ENCODE data around the gene COL4A2.
"Not testable (repeated sequence)": the region's sequence is repeated elsewhere in the genome, so short reads cannot be mapped to it uniquely, and the experiment has no call there.

COL4A2 gene

DNA sequence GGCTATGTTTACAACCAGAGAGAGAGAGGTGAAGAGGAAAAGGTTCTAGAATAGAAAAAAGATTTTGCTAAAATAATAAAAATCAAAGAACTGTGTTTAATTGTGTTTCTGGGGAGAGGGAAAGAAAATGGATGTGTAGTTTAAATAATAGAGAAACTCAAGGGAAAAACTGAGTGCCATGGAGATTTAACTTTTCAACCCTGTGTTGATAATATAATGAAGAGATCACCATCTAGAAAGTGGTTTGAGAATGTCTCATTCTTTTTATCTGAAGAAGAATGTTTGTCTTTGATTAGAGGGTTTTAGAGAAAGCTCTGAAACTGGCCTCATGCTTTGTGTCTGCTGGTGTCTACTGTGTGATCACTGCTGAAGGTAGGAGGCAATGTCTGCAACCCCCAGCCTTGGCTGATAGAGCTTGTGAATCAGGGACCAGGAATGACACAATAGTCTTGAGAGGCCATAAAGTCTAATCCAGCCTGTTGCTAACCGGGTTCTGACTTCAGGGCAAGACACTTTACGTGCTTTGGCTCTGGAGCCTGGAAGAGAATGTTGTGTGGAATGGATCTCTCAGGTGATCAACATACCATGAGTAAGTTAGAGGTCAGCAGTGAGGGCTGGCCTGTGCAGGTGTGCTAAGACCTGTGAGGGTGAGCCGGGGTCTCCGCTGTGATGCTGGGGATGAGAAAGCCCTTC lies 5.4 kb downstream of the COL4A2 start:
- H3K4me2 ChIP-seq (ENCODE audit: low read depth, low read length), result no peak overlapping the region
- no peak overlapping the region for H3K4me3 ChIP-seq (ENCODE audit: low read length)
- no peak overlapping the region for H3K9ac ChIP-seq (ENCODE audit: low read length)
- H3K9me3 ChIP-seq (replicated peaks; ENCODE audit: insufficient read depth, low read length), result no peaks in the 10 kb centered on the region
- H4K20me1 ChIP-seq (ENCODE audit: insufficient read depth, low read length), result no peaks in the 10 kb centered on the region
- no peak overlapping the region for H2AFZ ChIP-seq (ENCODE audit: low read length)
- no peaks in the 10 kb centered on the region for H3K4me1 ChIP-seq (ENCODE audit: low read length)
- H3K27ac ChIP-seq (ENCODE audit: low read length), result no peak overlapping the region
- no peak for DNase-seq
- no peaks in the 10 kb centered on the region for H3K27me3 ChIP-seq (replicated peaks; ENCODE audit: insufficient read depth, low read length)
- H3F3A ChIP-seq (ENCODE audit: insufficient read depth, low read length), result no peaks in the 10 kb centered on the region
- no peaks in the 10 kb centered on the region for H3K79me2 ChIP-seq (ENCODE audit: low read length)
- no peaks in the 10 kb centered on the region for H3K36me3 ChIP-seq (replicated peaks; ENCODE audit: insufficient read depth, low read length)
- no peaks in the 10 kb centered on the region for H3K9me2 ChIP-seq (replicated peaks; ENCODE audit: insufficient read depth, low read length)
- TF ChIP-seq, protein P1, sequence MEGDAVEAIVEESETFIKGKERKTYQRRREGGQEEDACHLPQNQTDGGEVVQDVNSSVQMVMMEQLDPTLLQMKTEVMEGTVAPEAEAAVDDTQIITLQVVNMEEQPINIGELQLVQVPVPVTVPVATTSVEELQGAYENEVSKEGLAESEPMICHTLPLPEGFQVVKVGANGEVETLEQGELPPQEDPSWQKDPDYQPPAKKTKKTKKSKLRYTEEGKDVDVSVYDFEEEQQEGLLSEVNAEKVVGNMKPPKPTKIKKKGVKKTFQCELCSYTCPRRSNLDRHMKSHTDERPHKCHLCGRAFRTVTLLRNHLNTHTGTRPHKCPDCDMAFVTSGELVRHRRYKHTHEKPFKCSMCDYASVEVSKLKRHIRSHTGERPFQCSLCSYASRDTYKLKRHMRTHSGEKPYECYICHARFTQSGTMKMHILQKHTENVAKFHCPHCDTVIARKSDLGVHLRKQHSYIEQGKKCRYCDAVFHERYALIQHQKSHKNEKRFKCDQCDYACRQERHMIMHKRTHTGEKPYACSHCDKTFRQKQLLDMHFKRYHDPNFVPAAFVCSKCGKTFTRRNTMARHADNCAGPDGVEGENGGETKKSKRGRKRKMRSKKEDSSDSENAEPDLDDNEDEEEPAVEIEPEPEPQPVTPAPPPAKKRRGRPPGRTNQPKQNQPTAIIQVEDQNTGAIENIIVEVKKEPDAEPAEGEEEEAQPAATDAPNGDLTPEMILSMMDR (IDR thresholded peaks at IDR 0.05; ENCODE audit: low read length), result no peak
- TF ChIP-seq EZH2 (optimal IDR thresholded peaks at IDR 0.05; ENCODE audit: low read depth, low read length) (no peak), EZH2phosphoT487 (IDR thresholded peaks at IDR 0.05; ENCODE audit: low read length) (no peak)

DNA sequence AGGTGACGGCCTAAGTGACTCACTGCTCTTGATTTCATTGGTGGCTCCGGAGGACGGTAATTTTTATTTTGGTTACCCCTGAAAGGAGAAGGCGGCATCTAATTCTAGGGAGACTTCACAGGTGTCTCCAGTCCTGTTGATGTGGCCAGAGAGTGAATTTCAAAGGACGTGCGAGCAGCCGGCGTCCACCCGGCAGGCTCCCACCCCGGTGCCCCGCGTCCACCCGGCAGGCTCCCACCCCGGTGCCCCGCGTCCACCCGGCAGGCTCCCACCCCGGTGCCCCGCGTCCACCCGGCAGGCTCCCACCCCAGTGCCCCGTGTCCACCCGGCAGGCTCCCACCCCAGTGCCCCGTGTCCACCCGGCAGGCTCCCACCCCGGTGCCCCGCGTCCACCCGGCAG lies 6.2 kb downstream of the COL4A2 start:
- not testable (repeated sequence) for H3K4me2 ChIP-seq (ENCODE audit: low read depth, low read length)

DNA sequence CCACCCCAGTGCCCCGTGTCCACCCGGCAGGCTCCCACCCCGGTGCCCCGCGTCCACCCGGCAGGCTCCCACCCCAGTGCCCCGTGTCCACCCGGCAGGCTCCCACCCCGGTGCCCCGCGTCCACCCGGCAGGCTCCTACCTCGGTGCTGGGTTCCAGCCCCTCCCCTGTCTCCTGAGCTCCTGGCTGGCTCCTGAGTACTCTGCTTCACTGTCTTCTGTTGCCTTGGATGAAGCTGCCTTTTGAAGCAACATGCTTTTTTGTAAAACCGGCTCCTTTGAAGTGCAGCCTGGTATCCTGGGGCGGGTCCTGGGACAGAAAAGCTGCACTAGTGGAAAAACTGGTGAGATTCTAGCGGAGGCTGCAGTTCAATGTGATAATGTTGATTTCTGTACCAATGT lies 6.6 kb downstream of the COL4A2 start:
- not testable (repeated sequence) for H3F3A ChIP-seq (ENCODE audit: insufficient read depth, low read length); H3K79me2 ChIP-seq (ENCODE audit: low read length); H3K36me3 ChIP-seq (replicated peaks; ENCODE audit: insufficient read depth, low read length); H3K27me3 ChIP-seq (replicated peaks; ENCODE audit: insufficient read depth, low read length); H3K9me2 ChIP-seq (replicated peaks; ENCODE audit: insufficient read depth, low read length); H3K4me3 ChIP-seq (ENCODE audit: low read length); H3K4me1 ChIP-seq (ENCODE audit: low read length); DNase-seq; H4K20me1 ChIP-seq (ENCODE audit: insufficient read depth, low read length); H2AFZ ChIP-seq (ENCODE audit: low read length); H3K9ac ChIP-seq (ENCODE audit: low read length); H3K9me3 ChIP-seq (replicated peaks; ENCODE audit: insufficient read depth, low read length); H3K4me2 ChIP-seq (ENCODE audit: low read depth, low read length); H3K27ac ChIP-seq (ENCODE audit: low read length)

More for the DNA sequence above, 6.2 kb downstream of the COL4A2 start:
- H3F3A ChIP-seq (ENCODE audit: insufficient read depth, low read length); H3K4me1 ChIP-seq (ENCODE audit: low read length); H3K9me3 ChIP-seq (replicated peaks; ENCODE audit: insufficient read depth, low read length); H3K79me2 ChIP-seq (ENCODE audit: low read length); H3K9me2 ChIP-seq (replicated peaks; ENCODE audit: insufficient read depth, low read length); H2AFZ ChIP-seq (ENCODE audit: low read length); H3K9ac ChIP-seq (ENCODE audit: low read length); H3K27me3 ChIP-seq (replicated peaks; ENCODE audit: insufficient read depth, low read length); H3K27ac ChIP-seq (ENCODE audit: low read length); H3K4me3 ChIP-seq (ENCODE audit: low read length); H4K20me1 ChIP-seq (ENCODE audit: insufficient read depth, low read length); DNase-seq; H3K36me3 ChIP-seq (replicated peaks; ENCODE audit: insufficient read depth, low read length): not testable (repeated sequence)

DNA sequence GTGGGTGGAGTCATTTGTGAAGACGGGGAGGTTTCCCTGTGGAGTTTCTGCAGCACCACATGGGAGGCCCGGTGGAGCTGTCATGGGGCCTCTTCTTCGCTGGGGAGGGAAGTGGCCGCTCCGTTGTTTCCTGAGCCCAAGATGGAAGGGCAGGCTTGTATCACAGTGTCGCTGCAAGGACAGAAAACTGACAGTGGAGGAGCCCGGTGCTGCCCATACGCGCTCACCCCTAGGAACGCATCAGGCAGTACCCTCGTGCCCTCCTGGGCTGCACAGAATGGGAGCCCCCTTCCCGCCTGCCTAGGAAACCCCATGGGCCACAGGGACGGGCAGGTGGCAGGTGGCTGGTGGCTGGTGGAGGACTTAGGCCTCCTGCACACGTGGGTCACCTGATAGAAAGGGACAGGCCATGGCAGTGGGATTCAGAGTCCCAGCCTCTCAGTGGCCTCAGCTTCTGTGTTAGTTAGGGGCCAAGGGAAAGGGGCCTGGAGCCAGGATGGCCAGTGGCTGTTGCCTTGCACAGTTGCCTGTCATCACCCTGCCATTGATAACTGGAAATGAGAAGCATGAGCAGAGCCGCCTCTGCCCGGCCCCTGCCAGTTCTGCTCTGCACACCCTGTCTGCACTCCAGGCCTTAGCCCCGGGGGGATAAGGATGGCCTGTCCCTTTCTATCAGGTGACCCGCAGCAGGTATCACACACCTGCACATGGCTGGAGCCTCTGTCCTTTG lies 7.6 kb downstream of the COL4A2 start:
- H3K4me3 ChIP-seq (ENCODE audit: low read length), result no peak overlapping the region
- no peak overlapping the region for H2AFZ ChIP-seq (ENCODE audit: low read length)
- H3K4me1 ChIP-seq (ENCODE audit: low read length), result no peaks in the 10 kb centered on the region
- no peaks in the 10 kb centered on the region for H3F3A ChIP-seq (ENCODE audit: insufficient read depth, low read length)
- no peak for DNase-seq
- no peaks in the 10 kb centered on the region for H3K9me3 ChIP-seq (replicated peaks; ENCODE audit: insufficient read depth, low read length)
- no peak overlapping the region for H3K9ac ChIP-seq (ENCODE audit: low read length)
- H3K9me2 ChIP-seq (replicated peaks; ENCODE audit: insufficient read depth, low read length), result no peaks in the 10 kb centered on the region
- no peaks in the 10 kb centered on the region for H3K36me3 ChIP-seq (replicated peaks; ENCODE audit: insufficient read depth, low read length)
- H3K79me2 ChIP-seq (ENCODE audit: low read length), result no peaks in the 10 kb centered on the region
- H3K27me3 ChIP-seq (replicated peaks; ENCODE audit: insufficient read depth, low read length), result no peaks in the 10 kb centered on the region
- H4K20me1 ChIP-seq (ENCODE audit: insufficient read depth, low read length), result no peaks in the 10 kb centered on the region
- H3K4me2 ChIP-seq (ENCODE audit: low read depth, low read length), result no peak overlapping the region
- TF ChIP-seq, protein P1 (IDR thresholded peaks at IDR 0.05; ENCODE audit: low read length), result no peak
- TF ChIP-seq EZH2 (optimal IDR thresholded peaks at IDR 0.05; ENCODE audit: low read depth, low read length), result no peak
- TF ChIP-seq EZH2phosphoT487 (IDR thresholded peaks at IDR 0.05; ENCODE audit: low read length), result no peak
- H3K27ac ChIP-seq (ENCODE audit: low read length), result no peak overlapping the region

All from MM.1S (cell line).